GM18507 (cell line): Measurements from ENCODE around the gene IVNS1ABP.
"Not testable (repeated sequence)": the region's sequence is repeated elsewhere in the genome, so short reads cannot be mapped to it uniquely, and the experiment has no call there.

ENCODE experiments used
- DNase-seq: peaks from one replicate; pipeline ENCODE4 v3.0.0; 2011; ENCODE audit warnings: low read depth; ENCODE audit not compliant: insufficient read length; ENCODE audit errors: extremely low spot score
- FAIRE-seq: peaks from 2 replicates; lab custom pipeline; 2011; peaks lifted over from hg19 to GRCh38; lab: Jason Lieb, UNC

Gene IVNS1ABP

GRCh38 chr1:185317034-185317885, at the start of gene IVNS1ABP:
Gene IVNS1ABP (minus strand): TSS chr1:185317243. CDS start chr1:185309493, 7,750 bp downstream.
- peak; percentile 76 for DNase-seq
- FAIRE-seq = peak; percentile 89

GRCh38 chr1:185365951-185366350, 48.9 kb upstream of the IVNS1ABP start:
- FAIRE-seq (no peak), DNase-seq (no peak)

DNA sequence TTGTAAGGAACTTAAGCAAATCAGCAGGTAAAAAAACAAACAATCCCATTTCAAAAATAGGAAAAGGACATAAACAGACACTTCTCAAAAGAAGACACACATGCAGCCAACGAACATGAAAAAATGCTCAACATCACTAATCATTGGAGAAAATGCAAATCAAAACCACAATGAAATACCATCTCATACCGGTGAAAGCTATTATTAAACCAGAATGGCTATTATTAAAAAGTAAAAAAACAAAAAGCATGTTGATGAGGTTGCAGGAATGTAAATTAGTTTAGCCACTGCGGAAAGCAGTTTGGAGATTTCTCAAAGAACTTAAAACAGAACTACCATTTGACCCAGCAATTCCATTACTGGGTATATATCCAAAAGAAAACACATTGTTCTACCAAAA, 47.5 kb upstream of the IVNS1ABP start:
- peak; percentile 76 for FAIRE-seq
- DNase-seq = not testable (repeated sequence)

DNA sequence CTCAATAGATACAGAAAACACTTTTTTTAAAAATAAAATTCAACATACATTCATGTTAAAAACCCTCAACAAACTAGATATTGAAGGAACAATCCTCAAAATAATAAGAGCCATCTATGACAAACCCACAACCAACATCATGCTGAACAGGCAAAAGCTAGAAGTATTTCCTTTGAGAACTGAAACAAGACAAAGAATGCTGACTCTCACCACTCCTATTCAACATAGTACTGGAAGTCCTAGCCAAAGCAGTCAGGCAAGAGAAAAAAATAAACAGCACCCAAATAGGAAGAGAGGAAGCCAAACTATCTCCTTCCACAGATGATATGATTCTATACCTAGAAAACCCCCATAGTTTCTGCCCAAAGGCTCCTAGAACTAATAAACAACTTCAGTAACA, 46.2 kb upstream of the IVNS1ABP start:
- FAIRE-seq = peak; percentile 35
- no peak for DNase-seq

DNA sequence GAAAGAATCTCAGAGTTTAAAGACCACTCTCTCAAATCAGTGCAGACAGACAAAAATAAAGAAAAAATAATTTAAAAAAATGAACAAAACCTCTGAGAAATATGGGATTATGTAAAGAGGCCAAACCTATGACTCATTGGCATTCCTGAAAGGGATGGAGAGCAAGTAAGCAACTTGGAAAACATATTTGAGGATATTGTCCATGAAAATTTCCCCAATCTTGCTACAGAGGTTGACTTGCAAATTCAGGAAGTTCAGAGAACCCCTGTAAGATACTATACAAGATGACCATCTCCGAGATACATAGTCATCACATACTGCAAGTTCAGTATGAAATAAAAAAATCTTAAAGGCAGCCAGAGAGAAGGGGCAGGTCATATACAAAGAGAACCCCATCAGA, 43.7 kb upstream of the IVNS1ABP start:
- FAIRE-seq (no peak), DNase-seq (no peak)

GRCh38 chr1:185358957-185359356, 41.9 kb upstream of the IVNS1ABP start:
- no peak for DNase-seq
- FAIRE-seq = no peak

- DNase-seq (no peak), FAIRE-seq (no peak)
Measured at GRCh38 chr1:185355947-185356346, 38.9 kb upstream of the IVNS1ABP start.

GRCh38 chr1:185353124-185353523, 36.1 kb upstream of the IVNS1ABP start:
- DNase-seq (no peak), FAIRE-seq (no peak)

- FAIRE-seq = no peak
Measured at GRCh38 chr1:185351734-185352466, 34.9 kb upstream of the IVNS1ABP start.

GRCh38 chr1:185350027-185350442, 33.0 kb upstream of the IVNS1ABP start:
- FAIRE-seq (no peak), DNase-seq (no peak)

More at GRCh38 chr1:185351734-185352466, 34.9 kb upstream of the IVNS1ABP start:
- DNase-seq = no peak

- no peak for FAIRE-seq
- no peak for DNase-seq
Measured at GRCh38 chr1:185349556-185349955, 32.5 kb upstream of the IVNS1ABP start.

DNA sequence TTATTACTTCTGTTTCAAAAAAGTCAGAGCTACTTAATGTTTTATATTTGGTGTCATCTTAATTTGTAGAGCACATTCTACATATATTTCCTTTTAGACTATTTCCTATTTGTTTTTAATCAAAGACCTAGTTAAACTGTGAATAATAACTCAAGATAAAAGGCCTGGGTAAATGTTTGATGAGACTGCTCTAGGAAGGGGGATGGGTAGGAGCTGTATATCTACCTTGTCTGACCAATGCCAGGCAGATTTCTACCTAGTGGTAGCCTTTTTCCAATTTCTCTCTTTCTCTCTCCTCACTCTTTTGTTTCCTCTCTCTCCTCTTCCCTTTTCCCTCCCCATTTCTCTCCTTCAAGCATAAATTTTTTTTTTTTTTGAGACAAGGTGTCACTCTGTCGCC, 31.9 kb upstream of the IVNS1ABP start:
- FAIRE-seq = no peak
- DNase-seq = no peak

DNA sequence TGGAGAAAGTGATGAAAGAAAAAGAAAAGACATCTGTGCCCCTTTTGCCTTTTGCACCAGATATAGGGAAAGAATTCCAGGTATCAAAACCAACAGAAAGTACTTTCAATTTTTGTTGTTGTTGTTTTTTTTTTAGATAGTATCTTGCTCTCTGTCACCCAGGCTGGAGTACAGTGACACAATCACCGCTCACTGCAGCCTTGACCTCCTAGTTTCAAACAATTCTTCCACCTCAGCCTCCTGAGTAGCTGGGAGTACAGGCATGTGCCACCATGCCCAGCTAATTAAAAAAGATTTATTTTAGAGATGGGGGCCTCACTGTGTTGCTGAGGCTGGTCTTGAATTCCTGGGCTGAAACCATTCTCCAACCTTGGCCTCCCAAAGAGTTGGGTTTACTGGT, 31.3 kb upstream of the IVNS1ABP start:
- DNase-seq (no peak), FAIRE-seq (no peak)

GRCh38 chr1:185345913-185346720, 29.1 kb upstream of the IVNS1ABP start:
- DNase-seq (no peak), FAIRE-seq (peak; percentile 66)

DNA sequence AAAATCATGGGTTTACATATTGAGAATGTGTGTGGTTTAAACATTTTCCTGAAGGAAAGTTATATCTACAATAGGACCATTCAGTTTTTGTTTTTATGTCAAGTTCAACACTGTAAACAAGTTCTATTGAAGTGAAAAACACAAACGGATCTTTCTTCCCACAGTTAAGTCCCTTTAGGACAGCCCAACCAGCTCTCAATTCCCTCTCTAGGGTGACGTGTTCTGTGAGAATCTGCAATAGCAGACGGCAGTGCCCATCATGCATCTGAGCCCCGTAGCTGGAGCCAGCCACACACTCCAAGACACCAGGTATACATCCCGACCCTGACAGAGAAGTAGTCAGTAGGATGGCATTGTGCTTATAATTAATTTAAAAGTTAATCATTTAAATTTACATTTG, 26.3 kb upstream of the IVNS1ABP start:
- DNase-seq = no peak
- no peak for FAIRE-seq

DNA sequence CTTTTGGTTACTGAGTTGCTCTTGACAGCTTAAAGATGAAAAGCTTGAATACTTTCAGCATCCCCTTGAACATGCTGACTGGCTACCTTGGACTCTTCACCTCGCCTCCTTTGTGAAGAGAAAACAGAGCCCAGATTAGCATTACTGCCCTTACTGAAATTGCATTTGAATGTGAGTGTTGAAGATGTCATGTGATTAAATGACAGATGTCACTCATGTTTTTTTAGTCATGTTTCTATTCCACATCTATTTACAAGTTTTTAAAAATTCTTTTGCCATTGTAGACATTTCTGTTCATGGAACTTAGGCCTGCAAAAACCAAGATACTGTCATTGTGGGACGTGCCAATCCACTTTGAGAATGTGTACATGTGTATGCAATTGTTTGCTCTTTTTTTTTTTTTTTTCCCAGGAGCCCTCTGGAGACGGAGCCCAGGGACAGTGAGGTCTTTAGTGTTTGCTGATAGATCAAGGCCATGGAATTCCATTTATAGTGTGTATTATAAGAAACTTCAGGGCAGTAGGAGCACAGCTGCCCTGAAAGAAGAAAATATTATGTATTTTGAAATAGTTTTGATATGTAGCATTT, 25.7 kb upstream of the IVNS1ABP start:
- FAIRE-seq (no peak), DNase-seq (no peak)

DNA sequence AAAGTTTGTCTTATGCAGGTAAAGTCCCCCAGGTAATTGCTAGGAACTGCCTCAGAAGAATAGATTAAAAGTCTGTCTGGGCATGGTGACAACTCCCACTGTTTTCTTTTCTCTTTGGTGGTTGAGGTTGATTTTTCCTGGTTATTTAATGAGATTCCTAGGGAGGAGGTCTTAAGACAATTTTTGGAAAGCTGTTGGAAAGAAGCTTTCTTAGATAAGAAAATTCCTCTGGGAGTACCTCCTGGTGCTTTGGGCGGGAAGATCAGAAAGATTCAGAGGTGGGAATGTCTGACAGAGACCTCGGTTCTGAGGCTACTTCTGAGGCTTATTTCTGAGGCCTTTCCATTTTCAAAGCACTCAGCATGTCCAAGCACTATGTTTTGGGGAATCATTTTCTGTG, 25.0 kb upstream of the IVNS1ABP start:
- DNase-seq (no peak), FAIRE-seq (peak; percentile 26)

GRCh38 chr1:185341196-185341781, 24.2 kb upstream of the IVNS1ABP start:
- FAIRE-seq = no peak
- DNase-seq = no peak
